HEK293T (cell line): ENCODE measurements around the gene SOX2.
"Not testable (repeated sequence)": the region's sequence is repeated elsewhere in the genome, so short reads cannot be mapped to it uniquely, and the experiment has no call there.

Experiments
- CTCF ChIA-PET: fragments of 350-600 bp; formaldehyde crosslinking; extraction: SDS; loops from one replicate; lab custom pipeline; 2021; ENCODE audit warnings: antibody characterized with exemption, inconsistent platforms; lab: Yijun Ruan, JAX
- POLR2A ChIA-PET: fragments of 350-600 bp; formaldehyde crosslinking; extraction: SDS; loops from one replicate; lab custom pipeline; 2020; ENCODE audit warnings: antibody characterized with exemption, inconsistent platforms; lab: Yijun Ruan, JAX
- DNase-seq: peaks from one replicate; pipeline ENCODE4 v3.0.0; 2012; ENCODE audit warnings: mixed read lengths; ENCODE audit errors: extremely low spot score
- ARNT ChIP-seq: fragments of 450-650 bp; IDR thresholded peaks from 2 replicates; pipeline ENCODE4 v1.6.1; 2017; ENCODE audit warnings: mild to moderate bottlenecking
- CTBP1 ChIP-seq: fragments of 450-650 bp; IDR thresholded peaks from 2 replicates; pipeline ENCODE4 v1.6.1; 2016; ENCODE audit warnings: borderline replicate concordance
- ELF4 ChIP-seq: fragments of 450-650 bp; IDR thresholded peaks from 2 replicates; pipeline ENCODE4 v1.6.1; 2017; ENCODE audit warnings: antibody characterized with exemption
- FOXA1 ChIP-seq: fragments of 450-650 bp; IDR thresholded peaks from 2 replicates; pipeline ENCODE4 v1.6.1; 2016; ENCODE audit warnings: mild to moderate bottlenecking
- FOXK2 ChIP-seq: fragments of 450-650 bp; IDR thresholded peaks from 2 replicates; pipeline ENCODE4 v1.6.1; 2016; ENCODE audit warnings: mild to moderate bottlenecking
- FOXM1 ChIP-seq: fragments of 450-650 bp; IDR thresholded peaks from 2 replicates; pipeline ENCODE4 v1.6.1; 2017; ENCODE audit warnings: mild to moderate bottlenecking, borderline replicate concordance
- L3MBTL2 ChIP-seq: fragments of 450-650 bp; conservative IDR thresholded peaks from 2 replicates; pipeline ENCODE4 v1.6.1; 2016; ENCODE audit warnings: mild to moderate bottlenecking
- LEF1 ChIP-seq: fragments of 450-650 bp; IDR thresholded peaks from 2 replicates; pipeline ENCODE4 v1.6.1; 2017; ENCODE audit warnings: mild to moderate bottlenecking, borderline replicate concordance
- NFRKB ChIP-seq: fragments of 450-650 bp; IDR thresholded peaks from 2 replicates; pipeline ENCODE4 v1.6.1; 2016; ENCODE audit warnings: mild to moderate bottlenecking, moderate library complexity
- PKNOX1 ChIP-seq: fragments of 450-650 bp; IDR thresholded peaks from 2 replicates; pipeline ENCODE4 v1.6.1; 2016
- SUZ12 ChIP-seq: fragments of 450-650 bp; IDR thresholded peaks from 2 replicates; pipeline ENCODE4 v1.6.1; 2016; ENCODE audit warnings: mild to moderate bottlenecking
- TARDBP ChIP-seq: fragments of 450-650 bp; IDR thresholded peaks from 2 replicates; pipeline ENCODE4 v1.6.1; 2016
- ZNF384 ChIP-seq: fragments of 450-650 bp; IDR thresholded peaks from 2 replicates; pipeline ENCODE4 v1.6.1; 2016

The SOX2 gene

GRCh38 chr3:181756645-181757297 is 45.0 kb downstream of the SOX2 start:
- DNase-seq: no peak
- TF ChIP-seq ELF4 (no peak), FOXM1 (no peak), ZNF384 (no peak), CTBP1 (no peak), PKNOX1 (no peak), ARNT (no peak), FOXA1 (no peak), FOXK2 (no peak), TARDBP (no peak), NFRKB (no peak)
- ChIA-PET CTCF (interaction anchor here (1.1 kb wide), 1 partner anchor 138 kb away, joined by 3 read pairs; no protein-coding TSS in a partner anchor), POLR2A (no interaction called here)

- DNase-seq: no peak
- ChIA-PET CTCF (no interaction called here), POLR2A (no interaction called here)
- TF ChIP-seq SUZ12 (no peak), LEF1 (no peak), ELF4 (no peak), FOXK2 (no peak), ZNF384 (no peak), CTBP1 (no peak), ARNT (no peak), TARDBP (no peak), L3MBTL2 (no peak), FOXM1 (no peak)
These were observed 46.1 kb downstream of the SOX2 start for GRCh38 chr3:181757694-181758306.

- no peak for TF ChIP-seq PKNOX1
- TF ChIP-seq L3MBTL2: no peak
- TF ChIP-seq FOXM1: no peak
- no peak for TF ChIP-seq FOXA1
- no peak for TF ChIP-seq TARDBP
- no peak for TF ChIP-seq ZNF384
- no peak for TF ChIP-seq FOXK2
- no peak for TF ChIP-seq ELF4
- POLR2A ChIA-PET: no interaction called here
- CTCF ChIA-PET: no interaction called here
- DNase-seq: no peak
These were observed 50.2 kb downstream of the SOX2 start for GRCh38 chr3:181761906-181762305.

GRCh38 chr3:181764033-181764432 is 52.3 kb downstream of the SOX2 start:
- CTCF ChIA-PET, DNase-seq, POLR2A ChIA-PET: not testable (repeated sequence)
